ENCODE results near the gene SLC4A11.
"Not testable (repeated sequence)": the region's sequence is repeated elsewhere in the genome, so short reads cannot be mapped to it uniquely, and the experiment has no call there.

SLC4A11 gene

GRCh38 chr20:3202965-3203314 is 36.0 kb downstream of the SLC4A11 start:
- DNase-seq, result no peak

DNA sequence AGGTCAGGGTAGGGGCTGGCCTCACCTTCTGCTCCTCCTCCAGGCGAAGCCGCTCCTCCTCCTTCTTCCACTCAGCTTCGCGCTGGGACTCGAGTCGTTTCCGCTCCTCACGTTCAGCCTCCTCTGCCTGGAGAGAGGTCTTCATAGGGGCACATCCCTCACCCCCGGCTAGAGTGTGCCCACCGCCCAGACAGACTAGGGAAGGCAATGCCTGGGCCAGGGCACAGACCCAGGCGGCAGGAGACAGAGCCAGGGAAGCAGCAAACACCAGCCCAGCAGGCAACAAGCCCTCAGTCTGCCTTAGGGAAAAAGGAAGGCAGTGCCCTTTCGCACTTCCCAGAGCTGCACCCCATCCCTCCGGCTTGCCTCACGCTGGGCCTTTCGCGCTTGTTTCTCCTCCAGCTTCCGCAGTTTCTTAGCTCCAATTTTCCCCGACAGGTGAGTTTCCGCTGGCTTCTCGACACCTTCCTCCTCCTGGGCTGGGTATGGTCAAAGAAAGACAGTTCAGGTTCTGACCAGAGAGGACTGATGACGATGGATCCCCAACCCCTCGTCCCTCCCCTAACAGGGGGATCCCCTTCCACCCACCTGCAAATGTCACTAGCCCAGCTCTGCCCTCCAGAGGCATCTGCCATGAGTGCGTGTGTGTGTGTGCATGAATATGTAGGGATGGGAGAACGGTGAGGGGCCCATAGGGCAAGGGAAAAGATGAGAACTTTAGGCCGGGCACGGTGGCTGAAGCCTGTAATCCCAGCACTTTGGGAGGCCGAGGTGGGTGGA is 38.8 kb downstream of the SLC4A11 start:
- no peak for DNase-seq

- no peak for DNase-seq
Measured at GRCh38 chr20:3199206-3199605, 39.8 kb downstream of the SLC4A11 start.

- DNase-seq, result peak in 1 of 2 donors; percentile 58
Measured at GRCh38 chr20:3195590-3196237, 43.3 kb downstream of the SLC4A11 start.

GRCh38 chr20:3194617-3195280 is 44.2 kb downstream of the SLC4A11 start:
- no peak for DNase-seq

GRCh38 chr20:3193806-3194616 is 45.0 kb downstream of the SLC4A11 start:
- no peak for DNase-seq

DNA sequence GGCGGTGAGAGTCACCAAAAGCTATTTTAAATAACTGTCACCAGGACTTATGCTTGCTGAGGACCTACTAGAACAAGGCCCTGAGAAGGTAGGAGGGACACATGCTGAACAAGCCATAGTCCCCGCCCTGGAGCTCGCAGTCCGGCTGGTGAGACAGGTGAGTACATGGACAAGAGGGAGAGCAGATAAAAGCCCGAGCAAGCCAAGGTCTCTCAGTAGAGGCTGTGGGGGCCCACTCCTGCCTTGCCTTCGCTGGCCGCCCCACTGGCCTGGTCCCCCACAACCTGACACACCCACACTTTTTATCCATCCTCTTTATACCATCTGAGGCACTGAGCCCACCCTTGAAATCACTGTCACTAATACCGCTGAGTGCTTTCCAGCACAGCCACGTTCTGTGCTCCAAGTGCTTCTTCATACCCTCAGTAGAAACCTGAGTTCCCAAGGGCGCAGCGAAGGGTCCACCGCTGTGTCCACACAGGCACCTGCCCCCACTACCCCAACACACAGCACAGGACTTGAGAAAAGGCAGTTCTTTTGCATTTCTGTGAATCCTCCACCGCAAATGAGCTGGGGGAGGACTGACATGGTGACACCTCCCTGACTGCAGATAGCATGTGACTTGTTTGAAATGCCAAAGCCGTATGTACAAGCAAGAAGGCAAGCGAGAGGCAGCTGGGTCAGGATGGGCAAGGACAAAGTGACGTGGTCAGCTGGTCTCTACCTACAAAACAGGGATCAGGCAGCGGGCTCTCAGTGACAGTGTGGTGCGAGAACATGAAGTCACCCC is 46.6 kb downstream of the SLC4A11 start:
- DNase-seq, result no peak

- no peak for DNase-seq
Measured at GRCh38 chr20:3190681-3191111, 48.3 kb downstream of the SLC4A11 start.

- DNase-seq, result no peak
Measured at GRCh38 chr20:3189561-3190131, 49.3 kb downstream of the SLC4A11 start.

GRCh38 chr20:3188823-3189413 is 50.1 kb downstream of the SLC4A11 start:
- DNase-seq, result no peak

- DNase-seq, result not testable (repeated sequence)
Measured at GRCh38 chr20:3187861-3188260, 51.1 kb downstream of the SLC4A11 start.

DNA sequence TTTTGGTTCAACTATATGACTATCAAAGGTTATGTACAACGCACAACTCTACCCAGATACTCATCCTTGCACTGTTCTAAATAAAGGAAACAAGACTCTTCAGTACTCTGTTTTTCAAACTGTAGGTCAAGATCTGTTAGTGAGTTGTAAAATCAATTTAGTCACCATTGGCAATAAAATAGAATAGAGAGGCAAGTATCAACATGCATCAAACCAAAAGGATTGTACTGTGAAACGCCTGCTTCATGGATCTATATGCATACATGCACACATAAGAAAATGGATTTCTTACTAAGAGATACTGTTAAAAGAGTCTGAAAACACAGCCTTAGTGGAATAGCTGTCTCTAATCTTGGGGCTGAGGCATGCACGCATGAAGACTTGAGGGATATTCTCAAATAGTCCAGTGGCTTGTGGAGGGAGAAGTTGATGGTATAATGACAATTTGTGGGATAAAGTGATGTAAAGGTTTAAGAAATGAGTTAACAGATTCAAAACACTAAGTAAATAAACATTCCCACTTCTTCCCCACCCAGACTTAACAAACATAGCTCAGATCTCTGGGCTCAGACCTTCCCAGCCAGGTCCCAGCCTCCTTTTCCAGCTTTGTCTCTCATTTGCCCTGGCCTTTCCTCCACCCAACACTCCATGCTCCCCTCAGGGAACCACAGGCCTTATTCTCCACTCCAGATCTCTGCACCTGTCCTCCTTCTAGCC is 54.9 kb downstream of the SLC4A11 start:
- DNase-seq, result no peak

DNA sequence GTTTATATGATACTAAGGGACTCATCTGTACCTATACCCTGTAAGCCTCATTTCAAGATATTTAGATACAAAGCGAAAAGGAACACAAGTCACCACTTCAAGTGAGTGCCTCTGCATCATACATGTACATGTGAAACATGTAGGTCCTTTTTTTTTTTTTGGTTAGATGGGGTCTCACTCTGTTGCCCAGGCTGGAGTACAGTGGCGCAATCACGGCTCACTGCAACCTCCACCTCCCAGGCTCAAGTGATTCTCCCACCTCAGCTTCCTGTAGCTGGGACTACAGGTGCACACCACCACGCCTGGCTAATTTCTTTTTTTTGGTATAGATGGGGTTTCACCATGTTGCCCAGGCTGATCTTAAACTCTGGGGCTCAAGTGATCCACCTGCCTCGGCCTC is 56.6 kb downstream of the SLC4A11 start:
- not testable (repeated sequence) for DNase-seq

- no peak for DNase-seq
Measured at GRCh38 chr20:3181270-3181669, 57.7 kb downstream of the SLC4A11 start.

GRCh38 chr20:3180319-3180718 is 58.7 kb downstream of the SLC4A11 start:
- no peak for DNase-seq

- peak; percentile 27 to 35 for DNase-seq
Measured at GRCh38 chr20:3177746-3178485, 61.1 kb downstream of the SLC4A11 start.
